ENCODE data around the gene CC2D1A. TPM values are rescaled to one million over a fixed set of nuclear protein-coding genes. Genes with fewer than 3 reads are reported as not detected.

The CC2D1A gene
- total and polyA plus RNA-seq, 2 experiments from 2014 or later = 23.1 to 39.7 TPM

GRCh38 chr19:13920524-13920923 lies 14.5 kb downstream of the CC2D1A start:
- Histone ChIP-seq H3F3A (replicated peaks; ENCODE audit: low read depth) (no peaks in the 10 kb centered on the region), H3K27me3 (ENCODE audit: insufficient read depth) (no peaks in the 10 kb centered on the region), H3K36me3 (ENCODE audit: insufficient read depth) (peaks cover 5% of the 10 kb centered on the region; the same call in 1 of the 2 replicates), H3K4me3 (no peak overlapping the region), H3K27ac (ENCODE audit: low read depth) (no peak overlapping the region), H3K9me2 (ENCODE audit: insufficient read depth) (no peaks in the 10 kb centered on the region), H3K79me2 (replicated peaks; ENCODE audit: insufficient read depth) (no peaks in the 10 kb centered on the region), H2AFZ (no peak overlapping the region), H3K4me2 (no peak overlapping the region), H3K4me1 (ENCODE audit: insufficient read depth) (no peaks in the 10 kb centered on the region), H4K20me1 (replicated peaks; ENCODE audit: insufficient read depth) (peaks cover 4% of the 10 kb centered on the region)
- Mint-ChIP-seq H3K4me3 (no peak overlapping the region), H3K36me3 (ENCODE audit: low read depth) (peaks cover 61% of the 10 kb centered on the region), H3K27ac (no peak overlapping the region), H3K9me3 (peaks cover 9% of the 10 kb centered on the region; the same call in 2 of the 3 replicates), H3K4me1 (no peaks in the 10 kb centered on the region), H3K27me3 (ENCODE audit: insufficient read depth, low read depth, poor library complexity) (peaks cover 5% of the 10 kb centered on the region)
- ATAC-seq (no peak), DNase-seq (ENCODE audit: low spot score) (no peak)
- TF ChIP-seq ZNF114 (CRISPR knock-in tag; IDR thresholded peaks at IDR 0.05) (no peak), POLR2AphosphoS5 (IDR thresholded peaks at IDR 0.05; ENCODE audit: low read depth) (no peak), EZH2 (IDR thresholded peaks at IDR 0.05; ENCODE audit: low read depth, unreplicated experiment) (no peak), JUNB (IDR thresholded peaks at IDR 0.05; ENCODE audit: unreplicated experiment) (no peak), ZNF331 (CRISPR knock-in tag; IDR thresholded peaks at IDR 0.05; ENCODE audit: low read depth) (no peak), STAT1 (IDR thresholded peaks at IDR 0.05; ENCODE audit: unreplicated experiment) (no peak), CREB1 (CRISPR knock-in tag; IDR thresholded peaks at IDR 0.05; ENCODE audit: low read depth) (no peak), ZNF462 (CRISPR knock-in tag; IDR thresholded peaks at IDR 0.05) (no peak), ETS1 (IDR thresholded peaks at IDR 0.05) (no peak), REST (IDR thresholded peaks at IDR 0.05; ENCODE audit: unreplicated experiment) (no peak), NANOG (IDR thresholded peaks at IDR 0.05; ENCODE audit: borderline replicate concordance) (no peak)
